HG02870 (cell line): ENCODE results near the gene LRRC37A3.
"Not testable (repeated sequence)": the region's sequence is repeated elsewhere in the genome, so short reads cannot be mapped to it uniquely, and the experiment has no call there.

Experiments
- ATAC-seq: cut with Tn5 transposase; IDR thresholded peaks from one replicate; pipeline ENCODE4 v1.9.1; 2021; ENCODE audit warnings: mild to moderate bottlenecking, moderate library complexity; ENCODE audit not compliant: unreplicated experiment

LRRC37A3 gene

GRCh38 chr17:64927444-64927843 lies 8.2 kb upstream of the LRRC37A3 start:
- not testable (repeated sequence) for ATAC-seq

DNA sequence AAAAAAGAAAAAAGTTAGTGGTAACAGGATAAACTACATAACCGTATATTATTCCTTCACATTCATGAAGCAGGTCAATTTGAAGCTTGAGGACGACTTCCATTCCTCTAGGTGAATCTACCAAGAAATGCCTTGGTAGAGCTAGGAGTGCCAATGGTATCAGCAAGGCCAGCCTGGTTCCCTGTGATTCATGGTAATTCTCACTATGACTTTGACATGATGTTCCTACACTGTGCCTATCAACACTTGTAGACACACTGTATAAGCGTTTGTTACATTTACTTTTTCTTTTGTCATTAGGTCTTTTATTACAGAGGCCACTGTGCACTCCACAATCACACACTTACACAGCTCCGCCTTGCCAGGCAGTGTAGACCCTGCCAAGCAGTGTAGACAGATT lies 7.2 kb upstream of the LRRC37A3 start:
- ATAC-seq = not testable (repeated sequence)

DNA sequence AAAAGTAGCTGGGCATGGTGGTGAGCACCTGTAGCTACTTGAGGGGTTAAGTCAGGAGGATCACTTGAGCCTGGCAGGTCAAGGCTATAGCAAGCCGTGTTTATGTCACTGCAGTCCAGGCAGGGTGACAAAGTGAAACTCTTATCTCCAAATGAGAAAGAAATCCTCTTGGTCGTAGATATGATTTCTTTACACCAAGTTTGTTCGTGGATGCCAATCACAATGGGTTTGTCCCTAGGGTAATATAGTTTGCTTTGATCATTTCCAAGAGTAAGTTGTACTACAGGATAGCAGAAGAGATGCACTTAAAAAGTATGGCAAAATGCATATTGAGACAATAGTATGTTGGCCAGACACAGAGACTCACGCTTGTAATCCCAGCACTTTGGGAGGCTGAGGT lies 6.0 kb upstream of the LRRC37A3 start:
- not testable (repeated sequence) for ATAC-seq

GRCh38 chr17:64923051-64923568 lies 3.8 kb upstream of the LRRC37A3 start:
- ATAC-seq = peak; percentile 32

- no peak for ATAC-seq
Measured at GRCh38 chr17:64920419-64921172, 1.3 kb upstream of the LRRC37A3 start.

DNA sequence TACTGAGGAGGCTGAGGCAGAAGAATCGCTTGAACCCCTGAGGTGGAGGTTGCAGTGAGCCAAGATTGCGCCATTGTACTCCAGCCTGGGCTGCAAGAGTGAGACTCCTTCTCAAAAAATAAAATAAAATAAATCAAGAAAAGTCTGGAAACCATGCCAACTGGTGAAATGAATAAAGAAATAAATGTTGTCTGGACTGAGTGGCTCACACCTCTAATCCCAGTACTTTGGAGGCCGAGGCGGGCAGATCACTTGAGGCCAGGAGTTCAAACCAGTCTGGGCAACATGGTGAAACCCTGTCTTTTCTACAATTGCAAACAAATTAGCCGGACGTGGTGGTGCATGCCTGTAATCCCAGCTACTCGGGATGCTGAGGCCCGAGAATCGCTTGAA lies 744 bp upstream of the LRRC37A3 start:
- ATAC-seq = no peak

- ATAC-seq = peak; percentile 36
Measured at GRCh38 chr17:64918842-64919288, 413 bp downstream of the LRRC37A3 start.

DNA sequence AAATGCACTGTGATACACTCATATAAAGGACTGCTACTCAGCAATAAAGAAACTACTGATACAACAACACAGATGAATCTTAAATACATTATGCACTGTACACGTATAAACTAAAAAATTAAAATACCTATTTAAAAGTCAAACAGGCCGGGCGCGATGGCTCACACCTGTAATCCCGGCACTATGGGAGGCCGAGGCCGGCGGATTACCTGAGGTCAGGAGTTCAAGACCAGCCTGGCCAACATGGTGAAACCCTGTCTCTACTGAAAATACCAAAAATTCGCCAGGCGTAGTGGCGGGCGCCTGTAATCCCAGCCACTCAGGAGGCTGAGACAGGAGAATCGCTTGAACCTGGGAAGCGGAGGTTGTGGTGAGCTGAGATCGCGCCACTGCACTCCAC lies 1.7 kb downstream of the LRRC37A3 start:
- not testable (repeated sequence) for ATAC-seq

DNA sequence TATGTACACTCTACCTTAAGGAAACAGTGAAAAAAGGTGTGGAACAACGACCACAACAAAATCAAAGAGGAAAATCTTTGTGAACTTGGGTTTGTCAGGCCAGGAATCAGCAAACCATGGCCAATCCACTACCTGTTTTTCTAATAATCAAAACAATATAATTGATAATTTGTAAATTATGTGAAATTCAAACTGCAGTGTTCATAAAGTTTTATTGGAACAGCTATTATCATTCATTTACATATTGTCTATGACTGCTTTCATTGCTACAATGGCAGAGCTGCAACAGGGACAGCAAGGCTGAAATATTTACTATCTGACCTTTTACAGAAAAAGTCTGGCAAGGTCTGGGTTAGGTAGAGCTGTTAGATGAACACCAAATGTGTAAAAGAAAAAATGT lies 4.0 kb downstream of the LRRC37A3 start:
- ATAC-seq = not testable (repeated sequence)

DNA sequence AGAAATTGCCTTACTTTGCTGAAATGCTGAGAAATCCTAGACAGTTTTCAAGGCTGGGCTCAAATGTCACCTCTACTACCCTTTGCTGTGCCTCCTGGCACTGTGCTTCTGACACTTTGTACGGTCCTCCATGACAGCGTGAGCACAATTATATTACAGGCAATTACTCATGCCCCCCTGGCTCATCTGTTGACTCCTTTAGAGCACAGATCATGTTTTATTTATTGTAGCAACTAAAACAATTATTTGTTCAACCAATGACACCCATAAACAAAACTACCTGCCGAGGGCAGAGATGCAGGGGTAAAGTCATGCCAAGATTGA lies 9.1 kb downstream of the LRRC37A3 start:
- ATAC-seq = not testable (repeated sequence)

DNA sequence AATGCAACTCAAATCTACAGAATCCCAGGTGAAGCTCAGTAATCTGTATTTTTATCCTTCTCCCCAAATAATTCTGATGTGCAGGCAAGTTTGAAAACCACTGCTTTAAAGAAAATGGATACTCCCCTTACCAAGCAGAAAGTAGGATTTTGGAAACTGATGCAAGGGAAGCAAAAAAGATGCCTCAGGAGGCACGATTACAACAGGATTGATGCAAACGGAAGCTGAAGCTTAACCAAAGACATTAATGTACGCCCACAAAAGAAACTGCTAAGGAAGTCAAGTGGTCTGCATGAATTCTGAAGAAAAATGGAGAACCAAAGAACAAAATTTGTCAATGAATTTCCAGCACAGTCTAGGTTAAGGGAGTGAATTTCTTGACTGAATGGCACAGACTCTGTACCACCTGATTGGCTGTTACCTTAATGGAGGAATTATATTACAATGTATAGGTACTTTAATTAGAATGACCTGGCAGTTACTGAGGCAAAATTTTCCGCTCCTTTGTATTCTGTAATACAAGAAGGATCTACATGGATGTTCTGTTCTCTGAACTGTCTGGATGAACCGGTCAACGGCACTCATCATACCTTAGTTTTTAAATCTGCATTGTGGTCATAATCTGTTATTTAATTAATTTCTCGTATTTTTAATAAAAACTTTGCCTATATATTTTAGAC lies 9.6 kb downstream of the LRRC37A3 start:
- ATAC-seq = not testable (repeated sequence)

DNA sequence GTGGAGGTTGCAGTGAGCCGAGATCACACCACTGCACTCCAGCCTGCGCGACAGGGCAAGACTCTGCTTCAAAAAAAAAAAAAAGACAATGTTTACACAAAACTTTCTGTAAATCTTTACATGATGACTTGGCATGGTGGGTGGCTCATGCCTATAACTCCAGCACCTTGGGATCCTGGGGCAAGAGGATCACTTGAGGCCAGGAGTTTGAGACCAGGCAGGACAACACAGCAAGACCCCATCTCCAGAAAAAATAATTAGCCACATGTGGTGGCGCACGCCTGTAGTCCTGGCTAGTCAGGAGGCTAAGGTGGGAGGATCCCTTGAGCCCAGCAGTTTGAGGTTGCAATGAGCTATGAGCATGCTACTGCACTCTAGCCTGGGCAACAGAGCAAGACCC lies 15.2 kb downstream of the LRRC37A3 start:
- not testable (repeated sequence) for ATAC-seq

- not testable (repeated sequence) for ATAC-seq
Measured at GRCh38 chr17:64897136-64897535, 22.1 kb downstream of the LRRC37A3 start.

DNA sequence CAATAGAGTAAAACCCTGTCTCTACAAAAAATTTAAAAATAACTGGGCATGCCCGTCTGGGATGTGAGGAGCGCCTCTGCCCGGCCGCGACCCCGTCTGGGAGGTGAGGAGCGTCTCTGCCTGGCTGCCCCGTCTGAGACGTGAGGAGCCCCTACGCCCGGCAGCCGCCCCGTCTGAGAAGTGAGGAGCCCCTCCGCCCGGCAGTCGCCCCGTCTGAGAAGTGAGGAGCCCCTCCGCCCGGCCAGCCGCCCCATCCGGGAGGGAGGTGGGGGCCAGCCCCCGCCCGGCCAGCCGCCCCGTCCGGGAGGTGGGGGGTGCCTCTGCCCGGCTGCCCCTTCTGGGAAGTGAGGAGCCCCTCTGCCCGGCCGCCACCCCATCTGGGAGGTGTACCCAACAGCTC lies 45.1 kb downstream of the LRRC37A3 start:
- ATAC-seq = not testable (repeated sequence)

DNA sequence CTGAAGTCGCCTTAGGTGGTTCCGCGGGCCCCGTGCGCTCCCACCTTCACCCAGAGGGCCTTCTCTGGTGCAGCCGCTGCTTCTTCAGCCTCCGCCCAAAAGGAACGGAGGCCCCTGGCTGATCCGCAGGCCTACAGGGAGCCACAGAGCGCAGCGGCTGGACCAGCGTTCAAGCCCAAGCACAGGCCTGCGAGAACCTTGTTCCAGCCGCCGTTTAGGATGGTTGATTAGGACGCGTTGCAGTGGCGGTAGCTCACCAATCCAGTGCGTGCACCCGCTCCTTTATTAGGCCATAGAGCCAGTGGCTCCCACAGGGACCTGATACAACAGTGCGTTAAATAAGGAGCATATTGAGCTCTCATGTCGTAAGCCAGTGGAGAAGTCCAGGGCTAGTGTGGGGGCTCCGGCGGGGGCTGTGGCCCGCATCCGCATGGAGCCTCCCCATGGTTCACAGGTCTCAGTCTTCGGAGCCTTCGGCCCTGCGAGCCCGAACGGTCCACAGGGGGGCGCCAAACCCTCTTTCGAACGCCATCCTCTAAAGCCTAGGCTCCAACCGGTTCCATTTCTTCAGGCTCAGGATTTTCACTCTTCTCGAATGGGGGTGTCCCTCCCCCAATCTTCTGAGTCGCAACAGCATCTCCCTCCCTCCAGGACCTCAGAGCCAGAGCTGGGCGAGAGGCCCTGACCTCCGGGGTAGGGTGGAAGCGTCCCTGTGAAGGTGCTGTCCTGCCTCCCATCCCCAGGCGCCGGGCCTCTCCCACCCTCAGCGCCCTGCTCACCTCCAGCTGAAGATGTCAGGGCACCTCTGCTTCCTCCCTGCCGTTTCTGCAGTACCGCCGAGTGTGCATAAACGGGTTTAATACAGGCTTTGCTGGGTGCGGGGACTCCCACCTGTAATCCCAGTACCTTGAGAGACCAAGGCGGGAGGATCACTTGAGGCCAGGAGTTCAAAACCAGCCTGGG lies 71.5 kb downstream of the LRRC37A3 start:
- ATAC-seq = not testable (repeated sequence)

- not testable (repeated sequence) for ATAC-seq
Measured at GRCh38 chr17:64846892-64847291, 72.4 kb downstream of the LRRC37A3 start.

- ATAC-seq = not testable (repeated sequence)
Measured at GRCh38 chr17:64843918-64844317, 75.4 kb downstream of the LRRC37A3 start.

DNA sequence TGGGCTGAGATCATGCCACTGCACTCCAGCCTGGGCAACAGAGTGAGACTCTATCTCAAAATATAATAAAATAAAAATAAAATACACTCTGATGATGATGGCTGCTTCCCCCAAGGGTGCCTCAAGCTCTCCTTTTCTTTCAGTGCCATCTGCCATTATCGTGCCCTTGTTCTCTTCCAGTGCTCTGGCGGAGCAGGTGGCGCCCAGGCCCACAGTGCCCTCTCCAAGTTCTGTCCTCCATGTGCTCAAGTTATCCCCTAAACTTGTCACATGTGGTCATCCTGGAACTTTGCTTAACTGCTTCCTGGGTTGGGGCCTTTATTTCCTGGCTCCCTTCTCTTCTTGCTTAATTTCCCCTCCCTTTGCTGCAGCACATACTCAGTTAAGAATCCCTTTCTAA lies 76.4 kb downstream of the LRRC37A3 start:
- ATAC-seq = not testable (repeated sequence)

GRCh38 chr17:64840960-64841359 lies 78.3 kb downstream of the LRRC37A3 start:
- ATAC-seq = not testable (repeated sequence)

DNA sequence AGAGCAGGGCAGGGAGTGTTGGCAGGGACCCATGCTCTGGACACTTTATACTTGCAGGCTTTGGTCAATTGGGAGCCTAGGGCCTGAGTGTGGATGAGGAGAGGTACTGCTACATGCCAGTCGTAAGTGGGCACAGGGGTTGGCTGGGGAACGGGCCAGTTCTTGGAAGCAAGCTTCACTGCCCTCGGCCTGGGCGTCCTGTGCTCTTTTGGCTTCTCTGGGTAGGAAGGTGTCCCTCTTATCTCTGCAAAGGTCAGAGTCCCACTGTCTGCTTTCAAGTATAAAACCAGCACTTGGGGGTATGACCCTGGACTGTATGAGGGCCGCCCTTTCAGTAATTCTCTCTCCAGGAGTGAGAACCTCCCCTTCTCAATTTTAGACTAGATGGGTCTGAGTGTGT lies 80.8 kb downstream of the LRRC37A3 start:
- not testable (repeated sequence) for ATAC-seq
